H4 (cell line): Measurements from ENCODE around the gene NEMP2. TPM values are rescaled to one million over a fixed set of nuclear protein-coding genes. Genes with fewer than 3 reads are reported as not detected.

ENCODE experiments used
- DNase-seq: peaks from one replicate; pipeline ENCODE4 v3.0.0-alpha.2; 2015; ENCODE audit warnings: low spot score
- total RNA-seq: library from RNA; depleted of rRNA; stranded (reverse); fragments of >200 nt; shearing (Covaris generic); gene quantifications from 2 replicates; pipeline ENCODE4 v1.2.3, GENCODE V29; 2014

Gene NEMP2
- total RNA-seq, 1 experiment from 2014 or later: 14.6 TPM

DNA sequence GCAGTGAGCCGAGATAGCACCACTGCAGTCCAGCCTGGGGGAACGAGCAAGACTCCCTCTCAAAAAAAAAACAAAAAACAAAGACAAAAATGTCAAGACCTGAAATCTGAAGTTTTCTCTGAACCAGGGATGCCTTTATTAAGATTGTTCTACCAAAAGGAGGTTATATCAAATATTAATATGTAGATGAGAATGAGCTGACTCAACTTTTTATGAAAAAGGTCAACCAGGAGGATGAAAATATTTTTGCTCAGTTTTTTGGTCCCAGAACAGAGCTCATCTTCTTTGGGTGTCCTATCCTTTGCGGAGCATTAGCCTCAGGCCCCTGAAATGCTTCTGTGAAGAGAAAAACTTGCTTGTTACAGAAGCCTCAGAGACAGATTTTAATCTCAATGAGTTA is 44.0 kb downstream of the NEMP2 start:
- DNase-seq: no peak

DNA sequence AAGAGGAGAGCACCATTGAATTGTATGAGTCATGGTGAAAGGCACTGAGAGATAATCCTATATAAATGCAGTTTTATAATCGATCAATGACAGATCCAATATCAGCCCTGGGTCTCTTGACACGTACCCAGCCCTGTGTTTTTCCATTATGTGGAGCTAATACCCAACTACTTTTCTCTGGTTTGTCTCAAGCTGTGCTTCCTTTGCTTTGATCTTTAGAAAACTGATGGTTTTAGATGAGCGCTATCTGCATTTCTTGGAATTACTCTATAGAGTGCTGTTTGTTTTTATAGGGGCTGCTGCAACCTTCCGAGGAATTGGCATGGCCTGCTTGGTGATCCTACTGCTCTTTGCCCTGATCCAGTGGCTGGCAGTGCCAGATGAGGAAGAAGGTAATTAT is 45.0 kb downstream of the NEMP2 start:
- DNase-seq: no peak

DNA sequence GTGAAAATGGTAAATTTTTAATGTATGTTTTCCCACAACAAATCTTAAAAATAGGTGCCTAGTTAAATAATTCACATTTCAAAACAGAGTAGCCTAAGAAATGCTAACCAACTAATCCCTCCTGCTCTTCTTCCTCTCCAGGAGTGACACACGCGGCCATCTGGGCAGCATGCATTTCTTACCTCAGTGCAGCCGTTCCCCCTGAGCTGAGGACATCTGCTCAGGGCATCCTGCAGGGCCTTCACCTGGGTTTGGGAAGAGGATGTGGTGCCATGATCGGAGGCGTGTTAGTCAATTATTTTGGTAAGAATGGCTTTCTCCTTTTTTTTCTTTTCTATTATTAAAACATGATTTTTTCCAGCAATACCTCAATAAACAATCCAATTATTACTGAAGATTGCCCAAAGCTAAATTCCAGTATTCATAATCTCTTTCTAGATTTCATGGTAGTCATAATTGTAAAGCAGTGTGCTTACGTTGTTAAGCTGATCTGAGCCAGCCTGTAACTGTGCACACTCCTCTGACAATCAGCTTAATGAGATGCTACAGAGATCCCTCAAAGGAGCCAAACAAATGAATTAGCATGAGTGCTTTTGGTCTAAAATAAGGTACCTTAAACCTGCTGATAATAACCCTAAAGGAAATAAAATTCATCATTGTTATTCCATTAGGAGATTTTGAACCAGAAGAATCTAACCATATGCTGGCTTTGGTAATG is 45.8 kb downstream of the NEMP2 start:
- no peak for DNase-seq

DNA sequence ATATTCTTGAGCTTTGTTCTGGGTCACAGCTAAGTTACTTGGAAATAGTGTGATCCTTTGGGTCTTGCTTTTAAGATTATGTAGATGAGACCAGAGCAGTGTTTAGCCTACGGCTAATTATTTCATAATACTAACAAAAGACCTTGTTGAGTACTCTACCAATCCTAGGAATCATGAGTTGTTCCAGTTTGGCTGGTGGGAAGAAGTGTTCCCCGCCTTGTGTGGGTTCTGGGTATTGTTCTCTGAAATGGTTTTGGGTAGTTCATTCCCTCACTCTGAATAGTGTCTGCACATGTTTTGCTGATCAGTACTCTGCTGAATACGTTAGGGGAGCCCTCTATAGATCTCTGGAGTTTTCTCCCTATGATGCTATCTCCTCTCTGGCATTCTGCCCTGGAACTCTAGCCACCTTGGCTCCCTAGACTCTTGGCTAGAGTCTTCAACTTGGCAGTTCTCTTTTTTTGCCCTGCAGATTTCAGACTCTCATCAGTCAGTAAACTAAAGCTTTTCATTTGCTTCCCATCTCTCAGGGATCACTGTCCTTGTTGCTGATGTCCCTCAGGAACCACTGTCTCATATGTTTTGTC is 48.4 kb downstream of the NEMP2 start:
- no peak for DNase-seq

DNA sequence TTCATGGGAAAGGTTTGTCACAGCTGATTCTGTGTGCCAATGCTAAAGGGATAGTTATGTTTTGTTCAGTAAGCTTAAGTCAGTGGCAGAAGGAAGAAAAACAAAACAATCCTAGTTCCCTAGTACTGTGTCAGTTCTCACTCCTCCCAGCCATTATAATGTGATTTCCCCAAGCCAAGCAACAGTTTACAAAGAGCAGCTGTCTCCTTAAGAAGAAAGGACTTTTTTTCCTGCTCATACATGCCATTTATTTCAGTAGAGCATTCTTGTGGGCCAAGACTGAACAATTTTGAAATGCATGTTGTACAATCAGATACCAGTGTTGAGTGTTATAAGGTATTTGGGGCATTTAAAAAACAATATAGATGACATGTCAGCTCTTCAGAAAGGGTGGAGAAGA is 52.1 kb downstream of the NEMP2 start:
- no peak for DNase-seq

DNA sequence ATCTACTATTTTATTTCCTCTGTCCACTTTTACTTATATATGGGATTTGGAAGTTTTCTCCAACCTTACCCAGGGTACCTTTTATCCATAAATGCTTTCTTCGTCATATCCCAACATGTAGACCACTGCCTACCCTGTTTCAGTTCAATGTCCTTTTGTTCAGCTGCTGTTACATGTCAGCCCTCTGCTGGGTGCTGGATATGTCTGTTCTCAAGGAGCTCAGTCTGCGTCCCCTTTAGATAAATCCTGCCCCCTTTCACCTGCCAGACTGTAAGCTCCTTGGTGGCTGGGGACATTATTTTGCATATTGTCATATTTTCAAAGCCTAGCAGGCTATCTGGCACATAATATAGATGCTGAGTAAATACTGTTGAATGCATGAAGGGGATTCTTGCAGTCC is 53.2 kb downstream of the NEMP2 start:
- DNase-seq: no peak

DNA sequence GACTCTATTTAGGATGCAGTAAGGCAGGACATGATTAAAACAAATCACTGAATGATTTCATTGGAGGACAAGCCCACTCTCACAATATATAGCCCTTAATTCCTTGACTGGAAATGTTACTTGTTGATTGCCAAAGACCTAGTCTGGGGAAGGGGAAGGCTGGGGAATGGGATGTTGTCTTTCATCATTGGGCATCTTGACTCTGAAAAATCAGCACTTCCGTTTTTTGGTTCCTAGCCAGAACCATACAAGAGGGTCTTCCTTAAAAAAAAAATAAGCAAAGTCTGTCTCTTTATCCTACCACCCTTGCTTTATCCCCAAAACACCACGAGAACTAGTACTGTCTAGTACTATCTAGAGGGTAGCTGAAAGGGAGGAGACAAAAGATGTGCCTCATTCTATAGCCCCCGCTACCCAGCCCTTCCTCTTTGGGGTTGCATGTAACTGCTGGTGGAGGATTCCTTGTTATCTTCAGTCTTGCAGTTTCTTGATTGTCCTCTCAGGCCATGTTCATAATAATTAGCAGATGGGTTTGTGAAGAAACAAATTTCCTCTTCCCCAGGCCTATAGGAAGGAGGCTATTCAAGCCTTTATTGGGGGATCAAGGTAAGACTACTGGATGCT is 55.8 kb downstream of the NEMP2 start:
- DNase-seq: no peak

DNA sequence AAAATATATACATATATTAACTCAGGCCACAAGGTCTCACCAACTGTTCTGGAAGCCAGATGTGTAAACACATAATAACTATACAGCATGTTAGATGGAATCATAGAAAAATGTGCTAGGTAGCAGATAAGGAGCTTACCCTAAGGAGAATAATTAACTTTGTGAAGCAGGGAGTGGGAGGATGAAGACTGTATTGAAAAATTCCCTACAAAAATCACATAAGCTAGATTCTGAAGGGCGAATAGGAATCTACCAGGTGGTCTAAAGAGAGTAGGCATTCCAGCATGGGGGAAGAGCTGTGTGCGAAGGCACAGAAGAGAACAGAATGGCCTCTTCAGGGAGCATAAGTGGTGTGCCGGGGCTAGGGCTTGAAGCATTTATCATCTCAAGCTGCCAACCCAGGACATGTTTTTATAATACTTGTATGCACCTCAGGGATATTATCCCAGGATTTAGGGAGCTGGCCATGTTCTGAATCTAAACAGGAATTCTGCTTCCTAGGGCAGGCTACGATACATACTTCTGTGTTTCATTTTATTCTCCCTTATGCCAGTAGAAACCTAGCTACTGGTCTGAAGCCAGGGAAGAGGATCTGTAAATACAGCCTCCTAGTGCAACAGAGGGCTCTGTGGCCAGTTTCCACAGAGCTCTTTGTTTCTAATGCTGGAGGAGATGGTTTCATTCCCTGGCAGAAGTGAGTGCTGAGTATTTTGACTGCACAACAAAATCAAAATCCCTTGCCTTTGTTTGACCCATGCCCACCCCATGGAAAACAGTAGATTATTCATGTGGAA is 56.7 kb downstream of the NEMP2 start:
- DNase-seq: no peak

DNA sequence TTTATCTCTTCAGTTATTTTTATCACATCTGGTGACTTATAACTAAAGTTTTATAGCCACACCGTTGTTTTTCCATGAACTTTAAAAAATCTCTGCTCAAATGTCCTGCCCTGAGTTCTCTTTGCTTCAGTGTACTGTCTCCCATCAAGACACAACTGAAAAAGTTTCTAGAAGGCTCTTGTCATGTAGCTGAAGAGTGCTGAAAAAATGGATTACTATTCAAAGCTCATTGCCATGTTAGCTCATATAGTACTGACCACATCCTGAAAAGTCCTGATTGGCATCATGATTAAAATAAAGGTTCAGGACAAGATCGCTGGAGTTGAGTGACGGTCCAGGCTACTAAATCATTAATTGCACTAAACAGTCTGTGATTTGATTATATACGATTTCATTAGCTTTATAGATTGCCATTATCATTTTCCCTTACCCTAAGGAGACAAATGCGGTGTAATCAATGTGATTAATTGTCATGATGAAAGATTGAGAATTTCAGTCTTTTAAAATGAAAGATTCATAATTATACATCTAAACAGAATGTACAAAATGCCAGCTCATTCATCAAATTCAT is 64.2 kb downstream of the NEMP2 start:
- DNase-seq: no peak

DNA sequence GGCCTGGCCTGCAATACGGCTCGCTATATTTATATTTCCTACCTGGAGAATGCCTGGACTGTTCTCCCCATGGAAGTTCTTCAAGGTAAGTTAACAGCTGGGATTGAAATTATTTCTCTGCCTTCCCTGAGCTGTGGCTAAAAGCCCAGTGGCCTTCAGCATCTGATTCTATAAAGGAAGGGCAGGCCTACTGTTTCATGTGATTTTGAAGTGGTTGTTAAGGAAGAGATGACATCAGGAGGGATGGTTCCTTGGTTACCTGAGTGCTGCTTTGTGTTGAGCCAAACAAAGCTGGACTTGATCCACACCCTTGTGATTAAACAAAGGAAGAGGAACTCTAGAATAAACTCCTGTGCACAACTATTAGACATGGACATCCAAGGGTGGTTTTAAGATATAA is 64.8 kb downstream of the NEMP2 start:
- peak; percentile 68 for DNase-seq

DNA sequence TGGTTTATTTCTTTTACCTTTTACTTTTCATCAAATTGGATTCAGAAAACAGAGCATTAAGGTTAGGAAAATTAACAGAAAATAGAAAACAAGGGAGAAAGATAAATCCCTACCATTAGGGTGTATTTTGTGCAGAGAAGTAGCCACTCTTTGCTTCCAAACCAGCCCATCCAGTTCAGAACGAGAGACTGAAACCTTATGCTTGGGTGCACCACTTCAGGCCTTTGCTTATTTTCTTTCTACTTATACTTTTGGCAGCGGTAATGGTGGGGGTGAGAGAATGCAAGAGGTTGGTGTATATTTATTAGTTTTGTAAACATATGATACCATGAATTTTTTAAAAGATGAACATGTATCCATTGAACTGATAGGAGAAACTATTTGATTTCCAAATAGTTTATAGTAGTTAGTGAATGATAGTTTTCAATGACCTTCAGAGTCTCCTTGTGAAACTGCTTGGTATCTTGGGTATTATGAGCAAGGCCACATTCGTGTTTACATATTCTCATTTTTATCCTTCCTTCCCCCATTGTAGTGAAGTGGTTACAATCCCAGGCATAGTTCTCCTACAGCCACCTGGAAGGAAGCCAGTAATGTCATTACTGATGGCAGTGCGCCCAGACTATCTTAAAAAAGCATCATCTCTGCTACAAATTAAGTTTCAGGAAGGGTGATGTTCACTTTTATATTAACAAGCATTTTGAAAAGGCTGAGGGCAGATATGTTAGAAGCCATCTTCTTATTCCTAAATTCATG is 65.5 kb downstream of the NEMP2 start:
- DNase-seq: peak; percentile 94

DNA sequence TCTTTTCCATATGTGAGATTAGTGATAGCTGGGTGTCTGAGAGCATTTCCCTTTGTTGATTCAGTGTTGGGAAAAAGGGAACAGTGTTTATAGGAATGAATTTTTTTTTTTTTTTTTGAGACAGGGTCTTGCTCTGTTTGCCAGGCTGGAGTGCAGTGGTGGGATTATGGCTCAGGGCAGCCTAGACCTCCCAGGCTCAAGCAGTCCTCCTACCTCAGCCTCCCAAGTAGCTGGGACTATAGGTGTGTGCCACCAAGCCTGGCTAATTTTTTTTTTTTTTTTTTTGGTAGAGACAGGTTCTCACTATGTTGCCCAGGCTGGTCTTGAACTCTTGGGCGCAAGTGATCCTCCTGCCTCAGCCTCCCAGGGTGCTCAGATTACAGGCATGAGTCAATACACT is 66.2 kb downstream of the NEMP2 start:
- DNase-seq: peak; percentile 27

DNA sequence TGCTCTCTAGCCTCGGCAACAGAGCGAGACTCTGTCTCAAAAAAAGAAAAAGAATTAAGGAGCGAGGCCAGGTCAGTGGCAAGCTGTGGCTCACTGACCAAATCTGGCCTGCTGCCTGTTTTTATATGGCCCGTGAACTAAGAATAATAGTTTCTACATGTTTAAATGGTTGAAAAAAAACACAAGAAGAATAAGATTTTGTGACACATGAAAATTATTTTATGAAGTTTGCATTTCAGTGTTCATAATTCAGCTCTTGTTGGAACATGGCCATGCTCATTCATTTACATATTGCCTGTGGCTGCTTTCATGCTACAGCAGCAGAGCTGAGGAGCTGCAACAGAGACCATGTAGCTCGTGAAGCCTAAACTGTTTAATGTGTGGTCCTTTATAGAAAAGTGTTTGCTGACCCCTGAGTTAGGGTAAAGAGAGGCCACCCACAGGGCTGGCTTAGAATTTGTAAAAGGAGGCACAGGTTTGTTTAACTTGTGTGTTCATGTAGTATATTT is 66.9 kb downstream of the NEMP2 start:
- no peak for DNase-seq

DNA sequence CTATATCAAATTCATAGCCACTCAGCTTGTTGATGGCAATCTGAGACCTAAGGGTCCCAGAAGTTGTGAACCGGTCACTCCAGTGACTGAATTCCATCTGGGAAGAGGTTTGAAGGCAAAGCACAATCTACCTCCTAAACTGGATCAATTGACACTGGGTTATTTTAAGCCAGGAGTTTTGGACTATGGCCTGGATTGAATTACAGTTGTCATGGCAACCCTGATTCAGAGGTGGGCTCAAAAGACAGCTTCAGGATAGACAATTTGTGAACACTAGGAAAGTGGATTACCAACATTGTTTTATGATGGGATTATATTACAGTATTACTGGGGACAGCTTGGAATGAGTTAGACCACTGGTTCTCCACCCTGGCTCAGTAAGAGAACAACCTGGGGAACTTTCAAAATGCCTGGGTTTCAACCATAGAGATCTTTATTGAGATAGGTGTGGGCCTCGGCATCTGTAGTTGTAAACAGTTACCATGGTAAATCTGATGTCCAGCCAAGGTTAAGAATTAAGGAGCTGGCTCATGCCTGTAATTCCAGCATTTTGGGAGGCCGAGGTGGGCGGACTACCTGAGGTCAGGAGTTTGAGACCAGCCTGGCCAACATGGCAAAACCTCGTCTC is 67.6 kb downstream of the NEMP2 start:
- no peak for DNase-seq

DNA sequence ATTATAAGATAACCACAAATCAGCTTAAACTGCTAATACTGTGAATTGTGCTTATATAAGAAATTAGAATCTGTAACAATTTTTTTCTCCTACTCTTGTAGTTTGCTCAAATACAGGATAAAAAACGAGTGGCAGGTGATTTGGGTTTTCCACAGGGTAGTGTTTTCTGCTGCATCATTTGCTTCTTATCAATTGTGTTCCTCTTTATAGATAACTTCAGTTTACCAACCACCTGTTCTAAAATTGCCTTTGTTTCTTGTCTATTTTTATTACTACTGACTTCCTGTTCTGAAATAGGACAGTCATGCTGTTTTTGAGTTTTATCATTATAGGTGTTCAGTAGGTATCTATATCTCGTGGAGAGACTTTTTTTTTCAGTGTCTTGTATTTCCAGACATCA is 69.5 kb downstream of the NEMP2 start:
- DNase-seq: no peak

DNA sequence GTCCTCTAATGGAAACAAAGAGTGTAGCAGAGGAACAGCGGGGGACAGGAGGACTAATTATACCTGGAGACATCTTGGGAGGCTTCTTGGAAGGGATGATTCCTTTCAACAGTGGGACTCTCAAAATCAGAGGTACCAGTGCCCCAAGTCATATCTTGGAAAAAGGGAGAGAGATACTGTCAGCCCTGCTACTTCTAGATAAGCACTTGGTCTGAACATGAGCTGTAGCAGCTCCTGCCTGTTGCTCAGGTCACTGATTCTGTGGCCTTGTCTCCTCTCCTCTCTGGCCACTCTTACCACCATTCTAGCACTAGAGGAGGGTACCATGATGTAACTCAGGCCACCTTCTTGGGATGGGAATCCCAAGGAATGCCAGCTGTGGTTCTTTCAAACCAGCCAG is 71.9 kb downstream of the NEMP2 start:
- DNase-seq: no peak

DNA sequence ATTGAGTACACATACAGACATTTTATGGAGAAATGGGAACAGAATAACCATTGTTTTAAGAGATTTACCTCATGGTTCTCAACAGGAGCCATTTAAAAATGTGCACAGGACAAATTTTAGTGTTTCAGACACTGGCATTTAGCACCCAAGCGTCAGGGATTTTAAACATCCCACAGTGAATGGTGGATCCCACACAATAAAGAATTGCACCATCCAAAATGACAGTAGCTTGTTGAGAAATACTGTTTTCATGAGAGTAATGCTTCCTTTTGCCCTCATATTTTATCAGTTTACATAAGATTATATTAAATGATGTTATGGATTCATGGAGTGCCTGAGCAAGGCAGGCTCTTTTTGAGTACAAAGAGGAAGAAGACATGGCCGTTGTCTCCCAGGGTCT is 72.3 kb downstream of the NEMP2 start:
- DNase-seq: no peak

DNA sequence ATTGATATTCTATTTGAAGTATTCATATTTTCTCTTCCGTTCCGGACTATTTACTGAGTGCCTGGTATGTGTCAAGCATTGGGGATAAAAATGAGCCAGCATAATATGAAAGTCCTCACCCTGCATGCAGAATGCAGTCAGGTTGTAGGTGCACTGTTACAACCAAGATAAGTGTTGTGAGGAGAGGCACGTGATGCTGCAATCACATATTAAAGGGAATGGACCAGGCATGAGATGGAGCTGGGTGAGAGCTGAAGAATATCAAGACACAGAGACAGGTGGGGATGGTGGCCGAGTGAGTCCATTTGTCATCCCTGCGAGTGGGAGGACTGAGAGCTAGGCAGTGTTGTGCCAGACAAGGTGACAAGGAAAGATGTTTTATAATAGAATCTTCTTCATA is 74.0 kb downstream of the NEMP2 start:
- DNase-seq: no peak

DNA sequence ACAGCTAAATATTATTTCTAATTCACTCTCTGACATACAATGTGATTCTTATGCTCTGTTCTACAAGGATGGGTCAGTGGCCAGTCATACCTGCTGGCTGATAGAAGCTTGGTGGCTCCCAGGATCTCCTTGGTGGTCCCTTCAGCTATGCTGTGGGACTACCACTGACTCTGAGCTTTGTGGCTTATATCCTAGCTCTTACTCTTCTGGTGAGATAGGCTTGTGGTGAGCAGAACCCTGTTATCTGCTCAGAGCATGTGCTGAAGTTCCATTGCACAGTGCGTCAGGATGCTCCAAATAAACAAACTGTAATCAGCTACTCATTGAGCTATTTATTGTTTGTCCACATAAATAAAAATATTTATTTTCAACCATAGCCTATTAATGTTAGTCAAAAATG is 74.6 kb downstream of the NEMP2 start:
- no peak for DNase-seq

DNA sequence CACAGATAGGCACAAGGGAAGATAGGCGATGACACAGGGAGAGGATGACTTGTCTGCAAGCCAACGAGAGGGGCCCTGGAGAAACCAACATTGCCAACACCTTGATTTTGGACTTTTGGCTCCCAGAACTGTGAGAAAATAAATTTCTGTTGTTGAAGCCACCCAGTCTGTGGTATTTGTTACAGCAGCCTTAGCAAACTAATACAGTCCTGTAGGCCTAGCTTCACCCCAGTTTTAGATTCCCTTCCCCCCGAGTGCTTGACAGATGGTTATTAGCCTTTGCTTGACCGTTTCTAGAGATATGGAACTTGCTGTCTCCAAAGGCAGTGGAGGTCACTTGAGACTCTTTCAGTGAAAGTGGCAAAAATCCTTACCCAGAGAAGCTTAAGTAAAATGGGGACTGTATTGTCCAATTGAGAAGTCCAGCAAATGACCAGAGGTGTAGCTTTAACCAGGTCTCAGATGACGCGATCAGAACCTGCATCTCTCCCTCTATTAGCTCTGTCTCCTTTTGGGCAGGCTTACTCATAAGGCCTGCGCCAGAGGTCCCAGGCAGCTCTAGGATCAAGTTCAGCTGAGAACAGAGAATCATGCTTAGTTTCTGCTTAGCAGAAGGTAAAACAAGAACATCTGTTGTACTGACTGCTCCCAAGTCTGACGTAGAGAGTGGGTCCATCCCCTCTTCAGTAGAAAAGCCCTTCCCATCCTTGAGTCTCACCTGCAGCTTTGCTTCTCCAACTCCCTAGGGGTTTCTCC is 76.0 kb downstream of the NEMP2 start:
- no peak for DNase-seq
